SK-N-SH (cell line): ENCODE results near the gene USP11.
A peak's percentile ranks its signal among the peaks of the same experiment; 100 is the strongest.

Source experiments
- EZH2phosphoT487 ChIP-seq: fragments of 200-600 bp; sonication (generic); IDR thresholded peaks from 2 replicates; pipeline ENCODE4 v1.6.1; 2017; ENCODE audit warnings: low read depth, mixed run types, mild to moderate bottlenecking, antibody characterized with exemption, moderate library complexity, borderline replicate concordance
- FOSL2 ChIP-seq: IDR thresholded peaks from 2 replicates; pipeline ENCODE4 v1.4.0; 2012; ENCODE audit warnings: low read depth, mild to moderate bottlenecking, moderate library complexity, borderline replicate concordance
- RFX5 ChIP-seq: IDR thresholded peaks from 2 replicates; pipeline ENCODE4 v1.6.1; 2012; ENCODE audit warnings: mild to moderate bottlenecking, improper control_type of control experiment, low read length
- SMC3 ChIP-seq: IDR thresholded peaks from 2 replicates; pipeline ENCODE4 v1.6.1; 2012; ENCODE audit warnings: low read depth, low read length, improper control_type of control experiment
- TAF1 ChIP-seq: IDR thresholded peaks from 2 replicates; pipeline ENCODE4 v1.6.1; 2012; ENCODE audit warnings: low read depth, mild to moderate bottlenecking, low read length, moderate library complexity, borderline replicate concordance
- TF ChIP-seq, protein P1 (sequence below): fragments of 200-600 bp; sonication (generic); IDR thresholded peaks from 2 replicates; pipeline ENCODE4 v1.6.1; 2017; ENCODE audit warnings: antibody characterized with exemption, mild to moderate bottlenecking, moderate library complexity
- TF ChIP-seq, protein P2 (sequence below): IDR thresholded peaks from 2 replicates; pipeline ENCODE4 v1.6.1; 2012; ENCODE audit warnings: mild to moderate bottlenecking, low read depth, low read length, moderate library complexity
- TF ChIP-seq, protein P3 (sequence below): IDR thresholded peaks from 2 replicates; pipeline ENCODE4 v1.4.0; 2012; ENCODE audit warnings: low read depth

DNA sequence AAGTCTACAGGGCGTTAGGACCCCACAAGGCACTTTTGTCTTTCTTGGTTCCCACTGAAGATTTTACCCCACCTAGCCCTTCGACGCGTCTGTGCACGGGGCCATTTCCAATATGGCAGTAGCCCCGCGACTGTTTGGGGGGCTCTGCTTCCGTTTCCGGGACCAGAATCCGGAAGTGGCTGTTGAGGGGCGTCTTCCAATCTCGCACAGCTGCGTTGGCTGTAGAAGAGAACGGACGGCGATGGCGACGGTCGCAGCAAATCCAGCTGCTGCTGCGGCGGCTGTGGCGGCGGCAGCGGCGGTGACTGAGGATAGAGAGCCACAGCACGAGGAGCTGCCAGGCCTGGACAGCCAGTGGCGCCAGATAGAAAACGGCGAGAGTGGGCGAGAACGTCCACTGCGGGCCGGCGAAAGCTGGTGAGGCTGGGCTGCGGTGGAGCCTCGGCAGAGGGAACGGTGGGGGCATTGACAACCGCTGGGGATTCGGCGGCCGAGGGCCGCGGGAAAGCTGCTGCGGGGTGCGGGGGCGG lies at the start of gene USP11:
- TF ChIP-seq, protein P1, sequence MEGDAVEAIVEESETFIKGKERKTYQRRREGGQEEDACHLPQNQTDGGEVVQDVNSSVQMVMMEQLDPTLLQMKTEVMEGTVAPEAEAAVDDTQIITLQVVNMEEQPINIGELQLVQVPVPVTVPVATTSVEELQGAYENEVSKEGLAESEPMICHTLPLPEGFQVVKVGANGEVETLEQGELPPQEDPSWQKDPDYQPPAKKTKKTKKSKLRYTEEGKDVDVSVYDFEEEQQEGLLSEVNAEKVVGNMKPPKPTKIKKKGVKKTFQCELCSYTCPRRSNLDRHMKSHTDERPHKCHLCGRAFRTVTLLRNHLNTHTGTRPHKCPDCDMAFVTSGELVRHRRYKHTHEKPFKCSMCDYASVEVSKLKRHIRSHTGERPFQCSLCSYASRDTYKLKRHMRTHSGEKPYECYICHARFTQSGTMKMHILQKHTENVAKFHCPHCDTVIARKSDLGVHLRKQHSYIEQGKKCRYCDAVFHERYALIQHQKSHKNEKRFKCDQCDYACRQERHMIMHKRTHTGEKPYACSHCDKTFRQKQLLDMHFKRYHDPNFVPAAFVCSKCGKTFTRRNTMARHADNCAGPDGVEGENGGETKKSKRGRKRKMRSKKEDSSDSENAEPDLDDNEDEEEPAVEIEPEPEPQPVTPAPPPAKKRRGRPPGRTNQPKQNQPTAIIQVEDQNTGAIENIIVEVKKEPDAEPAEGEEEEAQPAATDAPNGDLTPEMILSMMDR, result no peak
- peak; percentile 68 for TF ChIP-seq TAF1
- TF ChIP-seq, protein P2, sequence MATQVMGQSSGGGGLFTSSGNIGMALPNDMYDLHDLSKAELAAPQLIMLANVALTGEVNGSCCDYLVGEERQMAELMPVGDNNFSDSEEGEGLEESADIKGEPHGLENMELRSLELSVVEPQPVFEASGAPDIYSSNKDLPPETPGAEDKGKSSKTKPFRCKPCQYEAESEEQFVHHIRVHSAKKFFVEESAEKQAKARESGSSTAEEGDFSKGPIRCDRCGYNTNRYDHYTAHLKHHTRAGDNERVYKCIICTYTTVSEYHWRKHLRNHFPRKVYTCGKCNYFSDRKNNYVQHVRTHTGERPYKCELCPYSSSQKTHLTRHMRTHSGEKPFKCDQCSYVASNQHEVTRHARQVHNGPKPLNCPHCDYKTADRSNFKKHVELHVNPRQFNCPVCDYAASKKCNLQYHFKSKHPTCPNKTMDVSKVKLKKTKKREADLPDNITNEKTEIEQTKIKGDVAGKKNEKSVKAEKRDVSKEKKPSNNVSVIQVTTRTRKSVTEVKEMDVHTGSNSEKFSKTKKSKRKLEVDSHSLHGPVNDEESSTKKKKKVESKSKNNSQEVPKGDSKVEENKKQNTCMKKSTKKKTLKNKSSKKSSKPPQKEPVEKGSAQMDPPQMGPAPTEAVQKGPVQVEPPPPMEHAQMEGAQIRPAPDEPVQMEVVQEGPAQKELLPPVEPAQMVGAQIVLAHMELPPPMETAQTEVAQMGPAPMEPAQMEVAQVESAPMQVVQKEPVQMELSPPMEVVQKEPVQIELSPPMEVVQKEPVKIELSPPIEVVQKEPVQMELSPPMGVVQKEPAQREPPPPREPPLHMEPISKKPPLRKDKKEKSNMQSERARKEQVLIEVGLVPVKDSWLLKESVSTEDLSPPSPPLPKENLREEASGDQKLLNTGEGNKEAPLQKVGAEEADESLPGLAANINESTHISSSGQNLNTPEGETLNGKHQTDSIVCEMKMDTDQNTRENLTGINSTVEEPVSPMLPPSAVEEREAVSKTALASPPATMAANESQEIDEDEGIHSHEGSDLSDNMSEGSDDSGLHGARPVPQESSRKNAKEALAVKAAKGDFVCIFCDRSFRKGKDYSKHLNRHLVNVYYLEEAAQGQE, result no peak
- 0 out of 2 replicates have a peak, but pooled peaks have one; percentile 10 for TF ChIP-seq RFX5
- TF ChIP-seq EZH2phosphoT487, result no peak
- no peak for TF ChIP-seq FOSL2
- TF ChIP-seq, protein P3, sequence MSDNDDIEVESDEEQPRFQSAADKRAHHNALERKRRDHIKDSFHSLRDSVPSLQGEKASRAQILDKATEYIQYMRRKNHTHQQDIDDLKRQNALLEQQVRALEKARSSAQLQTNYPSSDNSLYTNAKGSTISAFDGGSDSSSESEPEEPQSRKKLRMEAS, result peak; percentile 82
- no peak for TF ChIP-seq SMC3
